Midbrain (tissue), 1 donor: ENCODE measurements around the gene TBL1X.

Experiments
- DNase-seq: peaks from one replicate; lab custom pipeline; 2025; lab: John Stamatoyannopoulos, UW

TBL1X gene

DNA sequence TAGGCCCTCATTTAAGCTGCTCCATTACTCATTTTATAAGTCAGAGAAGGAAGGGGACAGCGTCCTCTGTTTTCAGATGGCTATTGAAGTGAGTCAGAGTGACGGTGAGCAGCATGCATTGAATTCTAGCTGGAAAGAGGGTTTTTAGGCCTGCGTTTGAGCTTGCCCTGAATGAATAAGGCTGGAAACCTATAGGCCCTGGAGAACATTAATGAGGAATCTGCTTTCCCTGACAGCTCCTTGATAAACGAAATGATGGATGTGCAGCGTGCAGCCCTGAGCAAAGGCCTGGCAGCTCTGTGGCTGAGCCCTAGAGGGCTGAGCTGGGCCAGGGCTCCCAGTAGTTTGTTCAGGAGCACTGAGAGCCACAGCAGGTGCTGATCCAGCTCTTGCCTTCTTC, 33.4 kb downstream of the TBL1X start:
- no peak for DNase-seq

DNA sequence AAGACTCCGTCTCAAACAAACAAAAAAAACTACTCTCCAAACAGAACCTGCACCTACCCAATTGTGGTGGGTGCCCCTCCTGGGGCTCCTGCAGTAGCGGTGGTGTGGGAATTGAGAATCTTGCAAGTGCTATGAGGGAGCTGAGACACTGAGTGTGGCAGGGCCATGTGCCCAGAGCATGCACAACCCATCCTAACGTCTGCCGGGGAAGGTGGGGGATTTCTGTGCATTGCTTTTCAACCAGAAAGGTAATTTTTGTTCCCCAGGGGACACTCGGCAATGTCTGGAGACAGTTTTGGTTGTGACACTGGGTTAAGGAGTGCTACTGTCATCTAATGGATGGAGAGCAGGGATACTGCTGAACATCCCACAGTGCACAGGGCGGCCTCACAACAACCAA, 35.7 kb downstream of the TBL1X start:
- no peak for DNase-seq

DNA sequence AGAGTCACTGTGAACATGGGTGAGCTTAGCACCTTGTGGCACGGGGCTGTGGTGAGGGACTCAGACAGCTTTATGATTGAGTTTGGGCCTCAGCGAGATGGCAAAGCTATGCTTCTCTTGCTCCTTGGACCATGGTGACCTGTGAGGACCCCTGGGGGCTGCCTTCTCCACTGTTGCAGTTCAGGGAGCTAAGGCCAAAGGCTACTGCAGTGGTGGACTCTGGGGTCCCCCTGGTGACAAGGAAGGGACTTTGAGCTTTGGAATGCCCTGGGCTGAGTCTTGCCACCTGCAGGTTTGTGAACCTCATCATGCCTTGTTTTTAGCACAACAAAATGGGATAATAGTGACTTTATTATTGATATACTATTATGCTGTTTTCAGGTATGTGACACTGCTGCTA, 36.5 kb downstream of the TBL1X start:
- no peak for DNase-seq

DNA sequence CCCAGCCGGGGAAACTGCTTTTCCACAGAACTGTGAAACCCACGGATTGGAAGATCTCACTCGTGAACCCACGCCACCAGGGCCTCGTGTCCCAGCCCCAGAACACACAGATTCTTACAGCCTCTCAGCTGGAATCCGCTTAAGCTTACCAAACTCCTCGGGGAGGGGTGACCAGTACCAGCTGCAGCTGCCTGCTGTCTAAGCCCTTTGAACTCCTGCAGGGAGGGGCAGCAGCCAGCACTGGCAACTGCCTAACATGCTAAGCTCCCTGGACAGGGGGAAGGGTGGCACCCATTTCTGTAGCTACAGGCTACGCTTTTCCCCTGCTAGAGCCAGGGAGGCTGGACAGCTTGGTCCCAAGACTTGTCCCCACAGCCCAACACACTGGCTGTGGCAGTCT, 38.4 kb downstream of the TBL1X start:
- no peak for DNase-seq

DNA sequence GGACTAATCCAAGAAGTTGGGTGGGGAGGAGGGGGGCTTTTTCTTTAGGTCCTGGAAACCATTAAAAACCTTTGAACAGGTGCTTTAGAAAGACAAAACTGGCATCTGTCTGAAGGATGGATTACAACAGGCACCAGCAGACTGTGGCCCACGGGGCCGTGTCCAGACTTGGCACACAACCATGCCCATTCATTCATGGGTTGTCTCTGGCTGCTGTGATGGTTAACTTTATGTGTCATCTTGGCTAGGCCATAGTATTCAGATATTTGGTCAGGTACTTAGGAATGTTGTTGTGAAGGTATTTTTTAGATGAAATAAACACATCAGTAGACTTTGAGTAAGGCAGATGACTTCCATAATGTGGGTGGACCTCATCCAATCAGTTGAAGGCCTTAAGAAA, 45.5 kb downstream of the TBL1X start:
- no peak for DNase-seq

DNA sequence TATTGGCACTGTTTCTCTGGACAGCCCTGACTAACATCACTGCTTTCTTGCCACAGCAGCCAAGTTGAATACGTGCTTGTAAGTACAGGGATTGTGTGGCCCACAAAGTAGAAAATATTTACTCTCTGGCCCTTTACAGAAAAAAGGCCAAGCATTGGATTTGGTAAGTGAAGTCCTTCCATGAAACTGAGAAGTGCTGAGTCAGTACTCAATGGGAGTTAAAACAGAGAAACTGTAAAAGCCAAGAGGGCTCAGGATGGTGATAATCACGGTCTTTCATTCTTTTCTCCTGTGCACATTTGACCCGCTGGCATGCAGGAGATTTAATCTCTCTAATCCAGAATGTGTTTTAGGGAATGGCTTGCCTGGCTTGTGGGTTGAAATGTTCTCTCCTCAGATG, 46.1 kb downstream of the TBL1X start:
- no peak for DNase-seq

DNA sequence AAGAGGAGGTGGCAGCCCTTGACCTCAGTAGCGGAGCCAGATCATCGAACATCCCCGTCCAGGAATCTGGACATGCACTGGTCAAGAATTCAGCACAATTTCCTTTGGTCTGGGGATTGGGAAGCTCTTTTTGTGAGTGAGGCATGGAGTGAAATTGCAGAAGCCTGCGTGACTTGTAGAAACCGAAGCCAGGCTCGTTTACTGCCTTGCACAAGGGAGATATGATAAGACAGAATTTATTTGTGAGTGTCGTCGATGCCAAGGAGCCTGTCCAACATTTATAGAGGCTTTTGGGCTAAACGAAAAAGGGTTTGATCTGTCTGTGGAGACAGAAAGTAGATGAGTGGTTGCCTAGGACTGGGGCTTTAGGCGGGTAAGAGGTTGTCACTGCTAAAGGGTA, 50.6 kb downstream of the TBL1X start:
- no peak for DNase-seq

DNA sequence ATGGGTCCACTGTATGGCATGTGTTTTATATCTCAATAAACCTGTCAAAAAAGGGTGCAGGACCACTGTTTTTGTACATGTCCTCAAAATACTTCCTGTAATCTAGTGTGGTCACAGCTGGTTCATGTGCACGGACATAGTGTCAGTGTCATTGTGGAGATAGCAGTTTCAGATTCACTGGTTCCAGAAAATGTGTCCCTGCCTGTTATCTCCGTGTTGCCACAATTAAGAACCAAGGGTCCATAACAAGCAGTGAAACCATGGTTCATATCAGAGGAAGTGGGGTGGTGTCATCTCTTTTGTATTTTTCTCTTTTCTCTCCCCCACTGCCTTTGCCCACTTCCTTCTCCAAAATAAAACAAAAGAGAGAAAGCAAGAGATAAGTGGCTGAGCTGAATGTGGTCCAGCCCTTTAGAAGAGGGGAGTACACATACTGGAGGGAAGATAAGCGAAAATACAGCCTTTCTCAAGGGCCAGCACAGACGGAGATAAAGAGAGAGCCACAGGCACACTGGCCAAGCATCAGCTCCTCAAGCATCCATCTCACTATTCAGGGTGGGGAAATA, 51.2 kb downstream of the TBL1X start:
- DNase-seq: no peak

DNA sequence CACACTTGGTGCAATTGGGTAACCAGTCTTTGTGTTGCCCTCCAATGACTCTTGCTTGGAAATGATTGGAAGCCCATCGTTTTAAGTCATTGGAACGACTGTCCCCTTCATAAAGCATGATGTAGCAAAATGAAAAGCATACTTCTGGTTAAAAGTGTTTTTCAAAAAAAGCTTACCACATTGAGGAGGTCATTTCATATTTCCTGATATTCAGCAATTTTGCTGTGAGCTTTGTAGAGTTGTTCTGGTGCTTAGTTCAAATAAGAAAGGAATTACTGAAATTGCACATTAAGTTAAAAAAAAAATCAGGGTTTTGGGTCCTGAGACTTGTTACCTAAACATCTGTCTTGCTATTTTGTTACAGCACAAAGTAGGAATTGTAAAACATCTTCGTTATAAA, 51.8 kb downstream of the TBL1X start:
- DNase-seq: no peak

DNA sequence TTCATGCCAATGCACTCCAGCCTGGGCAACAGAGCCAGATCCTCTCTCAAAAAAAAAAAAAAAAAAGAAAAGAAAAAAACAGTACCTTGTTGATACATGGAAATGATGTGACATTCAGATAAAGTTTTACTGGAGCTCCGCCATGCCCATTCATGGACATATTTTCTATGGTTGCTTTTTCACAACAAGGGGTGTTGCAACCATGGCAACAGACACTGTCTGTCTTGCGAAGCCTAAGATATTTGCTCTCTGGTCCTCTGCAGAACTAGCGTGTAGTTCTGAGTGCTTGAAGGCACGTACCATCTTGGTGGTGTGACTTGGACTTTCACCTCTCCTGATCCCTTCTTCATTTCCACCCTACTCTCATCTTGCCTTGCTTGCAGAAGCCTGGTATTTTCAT, 53.2 kb downstream of the TBL1X start:
- DNase-seq: no peak

DNA sequence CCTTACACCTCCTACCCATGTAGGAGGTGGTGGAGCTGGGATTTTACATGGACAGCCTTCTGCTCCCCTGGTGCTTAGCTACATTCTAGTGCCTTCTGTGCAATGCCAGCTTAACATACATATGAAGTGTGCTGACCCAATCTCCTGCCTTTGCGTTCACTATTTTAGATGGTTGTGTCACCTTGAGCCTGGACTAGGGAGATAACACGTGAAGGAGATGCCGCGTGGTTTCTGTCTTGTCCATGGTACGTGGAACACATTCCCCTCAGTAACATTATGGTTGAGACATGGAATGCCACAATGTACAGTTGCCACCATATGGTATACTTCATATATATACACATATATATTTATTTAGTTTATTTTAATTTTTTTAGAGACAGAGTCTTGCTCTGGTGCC, 54.0 kb downstream of the TBL1X start:
- DNase-seq: no peak

DNA sequence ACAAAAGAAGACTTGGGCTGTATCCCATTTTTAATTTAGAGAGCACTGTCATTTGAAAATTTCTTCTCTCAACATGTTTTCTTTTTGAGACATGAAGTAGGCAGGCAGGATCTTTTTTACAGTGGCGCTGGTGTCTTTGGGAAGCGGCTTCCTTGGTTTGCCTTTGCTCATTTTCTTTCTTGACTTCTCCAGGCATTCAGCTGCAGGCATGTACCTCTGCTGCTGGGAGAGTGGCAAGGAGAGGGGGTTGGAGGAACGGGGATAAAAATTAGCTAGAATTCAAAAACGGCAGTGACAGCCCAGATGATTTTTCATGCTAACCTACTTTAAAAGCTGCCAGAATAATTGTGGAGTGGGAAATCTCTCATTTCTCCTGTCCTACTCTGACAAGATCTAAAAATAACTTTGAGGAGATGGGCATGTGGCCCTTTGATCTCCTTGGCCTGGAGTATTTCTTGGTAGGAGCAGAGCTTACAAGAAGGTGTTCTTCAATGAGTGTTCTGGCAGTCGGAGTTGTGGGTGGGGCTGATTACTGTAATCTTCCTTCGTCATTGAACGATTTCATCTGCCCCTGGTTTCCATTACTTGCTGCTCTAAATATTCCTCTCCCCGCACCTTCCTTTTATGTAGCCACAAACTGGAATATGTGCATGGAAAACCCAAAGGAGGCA, 54.8 kb downstream of the TBL1X start:
- no peak for DNase-seq

DNA sequence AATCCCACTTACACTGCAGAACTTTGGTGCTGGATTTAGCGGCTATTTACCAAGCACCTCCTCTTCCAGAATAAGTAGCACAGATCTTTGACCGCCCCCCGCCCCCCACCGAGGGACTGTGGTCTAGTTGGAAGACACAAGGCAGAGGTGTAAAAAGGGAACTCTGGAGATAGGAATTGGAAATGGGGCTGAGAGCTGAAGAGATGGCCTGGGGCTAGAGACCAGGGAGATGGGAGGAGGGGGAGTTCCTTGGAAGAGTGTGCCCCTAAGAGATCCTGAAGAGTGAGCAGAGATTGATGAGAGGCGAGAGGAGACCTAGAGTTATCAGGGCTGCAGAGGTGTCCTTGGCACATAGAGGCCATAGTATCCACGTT, 55.3 kb downstream of the TBL1X start:
- DNase-seq: no peak

DNA sequence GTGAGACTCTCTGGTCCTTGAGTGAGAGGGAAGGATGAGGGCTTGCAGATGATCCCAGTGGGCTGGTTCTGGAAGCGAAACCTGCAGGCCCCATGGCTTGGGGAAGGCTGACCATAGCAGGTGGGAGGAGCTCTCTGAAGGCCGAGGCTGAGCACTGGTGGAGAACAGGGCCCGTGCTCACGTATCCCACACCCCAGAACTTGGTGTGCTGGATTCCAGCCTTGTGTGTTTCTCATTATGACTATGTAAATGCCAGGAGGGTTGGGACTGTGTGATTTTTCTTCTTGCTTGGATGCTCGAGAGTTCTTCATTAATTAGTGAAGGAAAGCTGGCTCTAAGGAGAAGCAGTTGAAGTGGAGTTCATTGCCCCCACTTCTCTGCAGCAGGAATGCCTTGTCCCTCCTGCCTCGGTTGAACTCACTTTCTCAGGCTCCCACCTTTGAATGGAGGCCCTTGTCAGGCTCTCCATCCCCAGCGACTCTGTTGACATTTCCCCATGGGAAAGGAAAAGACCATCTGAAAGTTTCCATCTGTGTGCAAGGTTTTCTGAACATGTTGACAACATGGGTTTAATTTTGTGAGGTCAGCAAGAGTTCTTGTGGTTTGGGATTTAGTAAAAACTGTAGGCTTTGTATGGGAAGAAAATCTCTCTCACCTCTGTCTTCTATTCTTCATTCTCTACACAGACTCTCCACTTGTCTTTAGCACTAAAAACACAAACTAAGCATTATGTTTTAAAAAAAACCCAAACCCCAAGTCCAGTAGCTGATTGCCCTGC, 57.7 kb downstream of the TBL1X start:
- DNase-seq: no peak

DNA sequence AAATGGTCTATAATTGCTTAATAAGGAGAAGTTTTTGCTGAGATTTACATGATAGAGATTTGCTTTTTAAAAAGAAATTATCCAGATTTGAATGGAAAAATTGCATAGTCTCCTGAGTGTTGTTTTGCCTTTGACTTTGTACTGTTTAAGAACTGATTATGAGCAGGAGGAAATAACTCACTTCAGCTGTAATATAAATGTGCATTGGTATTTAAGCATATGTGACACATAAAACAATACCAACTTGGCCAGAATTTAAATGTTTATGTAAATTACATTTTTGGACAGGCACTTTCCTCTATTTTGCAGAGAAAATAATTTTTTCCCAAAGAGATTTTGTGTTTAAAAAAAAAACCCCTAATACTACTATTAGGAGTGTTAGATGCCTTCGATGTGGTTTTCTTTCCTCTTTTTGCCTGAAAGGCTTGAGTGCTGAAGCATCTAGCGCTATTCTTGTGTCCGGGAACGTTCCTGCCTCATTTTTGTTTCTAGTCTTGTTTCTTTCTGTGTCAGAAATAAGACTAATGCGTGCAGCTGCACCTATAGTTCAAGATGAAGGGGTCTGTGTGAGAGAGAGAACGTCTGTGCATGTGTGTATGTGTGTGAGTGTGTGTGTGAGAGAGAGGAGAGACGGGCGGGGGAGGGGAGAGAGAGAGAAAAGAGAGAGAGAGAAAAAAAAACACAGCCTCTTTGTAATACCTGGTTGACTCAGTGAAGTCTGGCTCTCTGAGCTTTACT, 60.8 kb downstream of the TBL1X start:
- no peak for DNase-seq

DNA sequence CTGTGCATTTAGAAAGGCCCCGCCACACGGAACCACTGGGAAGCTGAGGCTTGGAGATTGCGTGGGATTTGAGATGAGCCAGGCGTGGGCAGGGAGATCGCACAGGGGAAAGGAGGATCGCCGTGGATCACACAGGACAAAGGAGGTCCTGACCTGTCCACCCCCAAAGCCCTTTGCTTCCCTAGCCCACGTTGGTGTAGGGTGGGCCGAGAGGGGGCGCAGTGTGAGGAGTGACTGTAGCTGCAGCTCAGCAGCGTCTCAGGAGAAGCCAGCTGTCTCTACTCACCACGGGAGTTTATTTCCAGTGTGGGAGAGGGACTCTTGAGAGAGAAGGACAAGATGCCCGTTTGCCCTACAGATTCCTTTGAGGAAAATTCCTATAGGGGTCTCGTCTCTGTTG, 62.1 kb downstream of the TBL1X start:
- DNase-seq: no peak

DNA sequence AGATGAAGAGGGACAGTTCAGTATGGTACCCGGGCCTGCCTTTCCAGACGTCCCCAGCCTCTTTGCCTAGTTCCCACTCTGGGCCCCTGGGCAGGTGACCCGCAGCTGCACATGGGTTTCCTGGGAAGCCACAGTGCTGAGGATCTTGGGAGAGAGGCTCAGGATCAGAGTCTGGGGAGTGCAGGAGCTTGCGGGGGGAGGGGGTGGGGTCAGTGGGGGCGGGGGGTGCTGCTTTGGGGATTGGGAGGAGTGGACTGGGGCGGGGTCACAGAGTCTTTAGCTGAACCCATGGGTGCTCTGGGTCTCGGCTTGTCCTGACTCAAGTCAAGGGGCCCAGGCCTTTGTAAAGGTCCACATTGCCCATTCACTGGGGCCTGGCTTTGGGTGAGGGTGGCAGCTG, 63.6 kb downstream of the TBL1X start:
- DNase-seq: no peak

DNA sequence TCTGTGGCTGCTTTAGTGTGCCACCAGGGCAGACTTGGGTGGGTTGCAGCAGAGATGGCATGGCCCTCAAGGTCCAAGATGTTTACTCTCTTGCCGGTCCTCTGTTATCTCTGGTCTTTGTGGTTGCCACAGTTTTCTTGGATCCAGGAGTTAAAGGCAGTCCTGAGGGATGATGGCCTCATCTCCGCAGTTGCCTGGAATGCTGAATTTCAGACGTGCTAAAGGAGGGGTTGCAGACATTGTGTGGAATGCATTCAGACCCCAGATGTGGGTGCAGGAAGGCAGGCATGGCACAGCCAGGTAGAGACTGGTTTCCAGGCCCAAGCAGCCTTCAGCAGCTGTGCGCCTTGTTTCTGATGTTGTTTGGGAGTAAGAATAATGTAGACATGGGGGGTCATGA, 64.4 kb downstream of the TBL1X start:
- no peak for DNase-seq

DNA sequence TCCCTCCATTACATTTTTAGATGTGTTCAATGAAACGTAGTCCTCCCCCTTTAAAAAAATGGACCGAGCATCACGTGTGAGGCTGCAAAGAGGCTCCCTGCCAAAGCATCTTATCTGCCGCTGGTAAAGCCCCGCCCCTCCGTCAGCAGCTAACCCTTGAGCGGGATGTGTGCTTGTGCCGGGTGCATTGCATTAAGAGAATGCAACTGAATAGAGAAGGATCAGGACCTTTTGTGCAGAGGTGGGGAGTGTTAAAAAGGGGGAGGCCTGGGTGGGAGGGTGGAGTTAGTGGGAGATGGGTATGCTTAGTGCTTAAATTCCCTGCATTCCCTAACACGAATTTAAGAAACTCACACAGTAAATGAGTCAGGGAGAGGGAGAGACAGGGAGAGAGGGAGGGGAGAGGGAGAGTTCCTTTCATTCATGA, 66.0 kb downstream of the TBL1X start:
- peak; percentile 34 for DNase-seq

DNA sequence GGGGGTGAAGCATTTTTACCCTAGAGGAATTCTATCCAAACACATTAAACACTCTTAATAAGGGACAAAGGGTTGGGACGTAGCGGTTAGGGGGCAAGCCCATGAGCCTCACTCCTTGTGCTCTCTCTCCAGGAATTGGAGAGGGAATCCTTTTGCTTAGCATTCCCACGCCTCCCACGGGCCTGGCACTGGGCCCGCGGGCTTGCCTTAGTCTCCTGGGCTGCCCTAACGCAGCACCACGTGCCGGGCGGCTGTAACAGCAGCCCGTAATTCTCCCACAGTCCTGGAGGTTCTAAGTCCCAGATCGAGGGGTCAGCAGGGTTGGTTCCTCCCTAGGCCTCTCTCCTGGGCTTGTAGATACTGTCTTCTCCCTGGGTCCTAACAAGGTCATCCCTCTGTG, 67.5 kb downstream of the TBL1X start:
- DNase-seq: no peak

DNA sequence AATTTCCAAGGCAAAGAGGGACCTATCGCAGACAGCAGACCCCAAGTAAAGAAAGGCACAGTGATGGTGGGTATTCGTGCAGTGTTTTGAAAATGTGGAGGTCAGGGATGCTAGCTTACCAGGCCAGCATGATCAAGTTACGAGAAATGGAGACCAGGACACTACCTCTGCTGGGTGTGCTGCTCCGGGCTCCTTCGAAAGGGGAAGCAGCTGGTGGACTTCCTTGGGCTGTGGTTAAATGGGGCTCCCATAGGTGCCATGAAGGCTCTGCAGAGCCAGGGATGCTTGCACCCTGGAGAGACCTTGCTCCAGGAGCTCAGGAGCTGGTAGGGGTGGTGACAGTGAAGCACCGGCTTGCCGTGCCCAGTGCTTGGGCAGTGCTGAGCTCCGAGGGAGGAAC, 68.8 kb downstream of the TBL1X start:
- DNase-seq: no peak

DNA sequence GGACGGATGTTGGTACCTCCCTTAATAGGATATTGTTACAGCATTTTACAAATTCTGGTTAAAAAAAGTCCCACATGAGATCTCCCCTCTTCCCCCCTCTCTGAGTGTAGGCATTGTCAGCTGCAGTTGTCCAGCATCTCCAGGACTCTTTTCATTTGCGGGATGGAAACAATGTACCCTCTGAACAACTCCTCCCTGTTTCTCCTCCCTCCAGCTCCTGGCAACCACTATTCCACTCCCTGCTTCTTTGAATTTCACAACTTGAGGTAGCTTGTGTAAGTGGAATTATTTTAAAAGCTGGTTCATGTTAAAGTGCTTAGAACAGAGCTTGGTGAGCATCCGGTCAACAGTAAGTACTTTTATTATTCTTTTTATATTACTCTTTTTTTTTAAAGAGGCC, 69.8 kb downstream of the TBL1X start:
- DNase-seq: peak; percentile 40

DNA sequence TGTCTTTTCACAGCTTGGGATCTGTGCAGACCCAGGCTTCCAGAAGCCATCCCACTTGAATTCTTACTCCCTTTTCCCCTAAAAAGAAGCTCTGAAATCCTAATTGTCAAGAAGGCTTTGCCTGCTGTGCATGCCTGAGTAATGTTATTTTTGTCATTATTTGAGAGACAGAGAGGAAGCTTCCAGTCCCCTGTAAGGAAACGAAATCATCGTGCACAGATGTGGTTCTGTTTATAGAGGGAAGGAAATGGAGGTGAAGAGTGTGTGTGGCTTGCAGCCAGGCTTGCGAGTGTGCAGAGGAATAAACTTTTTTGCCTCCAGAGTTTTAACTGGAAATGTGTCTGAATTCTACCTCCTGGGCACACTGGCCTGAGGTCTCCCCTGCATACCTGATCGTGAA, 70.2 kb downstream of the TBL1X start:
- DNase-seq: peak; percentile 40
